ENCODE results near the gene KRTAP10-12. TPM values are rescaled to one million over a fixed set of nuclear protein-coding genes. Genes with fewer than 3 reads are reported as not detected.

KRTAP10-12 gene
- total and polyA plus RNA-seq, 10 of the 15 experiments (the other 5 are each of a cell fraction or from before 2014, with no cell fraction given) = not detected

- RAD21 ChIA-PET (ENCODE audit: unreplicated experiment) = interaction anchor here (0.6 kb wide), 1 partner anchor 34 kb away, joined by 3 read pairs; no protein-coding TSS in a partner anchor
- SMC1A ChIA-PET (ENCODE audit: uncharacterized antibody, unreplicated experiment) = no interaction called here
- intact Hi-C loops (cut with micrococcal nuclease; ENCODE audit: unreplicated experiment) = no loop called here
- peaks cover 1% of the 10 kb centered on the region; the same call in 2 of the 3 replicates for H3K9me3 ChIP-seq (replicated peaks; ENCODE audit: control insufficient read depth, insufficient read depth, low read length)
- TF ChIP-seq SMAD5 (IDR thresholded peaks at IDR 0.05; ENCODE audit: low read depth) (no peak), ATF7 (IDR thresholded peaks at IDR 0.05; ENCODE audit: low read depth) (no peak), ZBTB33 (IDR thresholded peaks at IDR 0.05) (no peak), NFIC (IDR thresholded peaks at IDR 0.05; ENCODE audit: low read depth, low read length) (no peak), CEBPZ (IDR thresholded peaks at IDR 0.05; ENCODE audit: low read depth, low read length) (no peak), BRCA1 (IDR thresholded peaks at IDR 0.05; ENCODE audit: low read depth, low read length) (no peak), JUNB (IDR thresholded peaks at IDR 0.05) (no peak), BMI1 (IDR thresholded peaks at IDR 0.05; ENCODE audit: borderline replicate concordance) (no peak), NR2C2 (IDR thresholded peaks at IDR 0.05; ENCODE audit: borderline replicate concordance, control insufficient read depth, insufficient read length, low read depth) (no peak), CHD4 (IDR thresholded peaks at IDR 0.05) (no peak)
- TF ChIP-seq, protein P1, sequence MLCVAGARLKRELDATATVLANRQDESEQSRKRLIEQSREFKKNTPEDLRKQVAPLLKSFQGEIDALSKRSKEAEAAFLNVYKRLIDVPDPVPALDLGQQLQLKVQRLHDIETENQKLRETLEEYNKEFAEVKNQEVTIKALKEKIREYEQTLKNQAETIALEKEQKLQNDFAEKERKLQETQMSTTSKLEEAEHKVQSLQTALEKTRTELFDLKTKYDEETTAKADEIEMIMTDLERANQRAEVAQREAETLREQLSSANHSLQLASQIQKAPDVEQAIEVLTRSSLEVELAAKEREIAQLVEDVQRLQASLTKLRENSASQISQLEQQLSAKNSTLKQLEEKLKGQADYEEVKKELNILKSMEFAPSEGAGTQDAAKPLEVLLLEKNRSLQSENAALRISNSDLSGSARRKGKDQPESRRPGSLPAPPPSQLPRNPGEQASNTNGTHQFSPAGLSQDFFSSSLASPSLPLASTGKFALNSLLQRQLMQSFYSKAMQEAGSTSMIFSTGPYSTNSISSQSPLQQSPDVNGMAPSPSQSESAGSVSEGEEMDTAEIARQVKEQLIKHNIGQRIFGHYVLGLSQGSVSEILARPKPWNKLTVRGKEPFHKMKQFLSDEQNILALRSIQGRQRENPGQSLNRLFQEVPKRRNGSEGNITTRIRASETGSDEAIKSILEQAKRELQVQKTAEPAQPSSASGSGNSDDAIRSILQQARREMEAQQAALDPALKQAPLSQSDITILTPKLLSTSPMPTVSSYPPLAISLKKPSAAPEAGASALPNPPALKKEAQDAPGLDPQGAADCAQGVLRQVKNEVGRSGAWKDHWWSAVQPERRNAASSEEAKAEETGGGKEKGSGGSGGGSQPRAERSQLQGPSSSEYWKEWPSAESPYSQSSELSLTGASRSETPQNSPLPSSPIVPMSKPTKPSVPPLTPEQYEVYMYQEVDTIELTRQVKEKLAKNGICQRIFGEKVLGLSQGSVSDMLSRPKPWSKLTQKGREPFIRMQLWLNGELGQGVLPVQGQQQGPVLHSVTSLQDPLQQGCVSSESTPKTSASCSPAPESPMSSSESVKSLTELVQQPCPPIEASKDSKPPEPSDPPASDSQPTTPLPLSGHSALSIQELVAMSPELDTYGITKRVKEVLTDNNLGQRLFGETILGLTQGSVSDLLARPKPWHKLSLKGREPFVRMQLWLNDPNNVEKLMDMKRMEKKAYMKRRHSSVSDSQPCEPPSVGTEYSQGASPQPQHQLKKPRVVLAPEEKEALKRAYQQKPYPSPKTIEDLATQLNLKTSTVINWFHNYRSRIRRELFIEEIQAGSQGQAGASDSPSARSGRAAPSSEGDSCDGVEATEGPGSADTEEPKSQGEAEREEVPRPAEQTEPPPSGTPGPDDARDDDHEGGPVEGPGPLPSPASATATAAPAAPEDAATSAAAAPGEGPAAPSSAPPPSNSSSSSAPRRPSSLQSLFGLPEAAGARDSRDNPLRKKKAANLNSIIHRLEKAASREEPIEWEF (IDR thresholded peaks at IDR 0.05; ENCODE audit: insufficient replicate concordance, low read depth, low read length) = no peak
- ATAC-seq = no peak
- peaks cover 2 to 3% of the 10 kb centered on the region in 2 experiments; a peak in 3 of 4 replicates for H3K27me3 ChIP-seq (replicated peaks in 1 of 2; ENCODE audit: control insufficient read depth in 2 of 2, insufficient read depth in 2 of 2, low read length in 1 of 2)
- H3K4me3 ChIP-seq = no peak overlapping the region
- CTCF ChIA-PET = no interaction called here
- H3K79me2 ChIP-seq (ENCODE audit: control insufficient read depth, insufficient read depth, low read length) = no peaks in the 10 kb centered on the region
- in situ Hi-C loops (cut with MboI) = no loop called here
- no peak for DNase-seq (ENCODE audit: low read depth, low spot score)
- FAIRE-seq = no peak
- no peaks in the 10 kb centered on the region for H4K20me1 ChIP-seq (ENCODE audit: control insufficient read depth, insufficient read depth)
- POLR2A ChIA-PET = interaction anchor here (0.5 to 0.6 kb wide), 2 partner anchors 257 to 534 kb away, joined by 4 to 6 read pairs; no protein-coding TSS in a partner anchor
- no peaks in the 10 kb centered on the region for H3K4me1 ChIP-seq (ENCODE audit: control insufficient read depth, insufficient read depth, low read length)
- BruUV-seq (replicated peaks) = no TSS peak
- H2AFZ ChIP-seq (ENCODE audit: control insufficient read depth, low read depth, low read length) = no peak overlapping the region
- WGBS (ENCODE audit: insufficient coverage, insufficient replicate concordance, low lambda C conversion rate, missing lambda C conversion rate) = 15% methylated on average over 10 of the region's 10 CpGs
- no peaks in the 10 kb centered on the region for H3K36me3 ChIP-seq (ENCODE audit: control insufficient read depth in 2 of 2, insufficient read depth in 2 of 2, low read length in 1 of 2)
- H3K27ac ChIP-seq (ENCODE audit: control insufficient read depth, insufficient read depth) = no peak overlapping the region
- H3K9ac ChIP-seq (ENCODE audit: control insufficient read depth, insufficient read depth, low read length) = no peak overlapping the region
- H3K4me2 ChIP-seq (ENCODE audit: control insufficient read depth, insufficient read depth) = no peak overlapping the region
Observed at GRCh38 chr21:44696572-44696971, 400 bp upstream of the KRTAP10-12 start.
